ENCODE measurements around the gene CLIP4. TPM values are rescaled to one million over a fixed set of nuclear protein-coding genes. Genes with fewer than 3 reads are reported as not detected.
A peak's percentile ranks its signal among the peaks of the same experiment; 100 is the strongest.

CLIP4 gene
- total RNA-seq, 1 experiment from 2014 or later, result 134 TPM

DNA sequence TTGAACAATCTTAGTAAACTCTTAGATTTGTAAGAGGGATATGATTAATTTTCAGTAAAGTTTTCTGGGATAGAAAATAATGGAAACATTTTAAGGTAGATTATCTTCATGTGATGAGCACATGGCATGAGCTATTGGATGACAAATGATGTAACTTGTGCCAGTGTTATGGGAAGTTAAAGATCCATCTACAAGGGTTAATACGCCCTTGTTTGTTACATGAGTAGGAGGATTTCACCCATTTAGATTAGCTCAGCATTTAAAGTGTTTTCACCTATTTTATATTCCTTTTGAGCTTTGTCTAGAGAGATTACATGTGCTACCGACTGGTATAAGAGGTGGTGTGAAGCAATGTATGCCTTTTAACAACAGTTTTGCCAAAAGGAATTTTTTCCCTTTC lies 5.6 kb downstream of the CLIP4 start:
- intact Hi-C loops (cut with micrococcal nuclease; ENCODE audit: unreplicated experiment), result no loop called here
- Histone ChIP-seq H3K4me3 (no peak overlapping the region), H4K20me1 (ENCODE audit: insufficient read depth) (no peaks in the 10 kb centered on the region), H3K27me3 (ENCODE audit: insufficient read depth, low read depth) (no peaks in the 10 kb centered on the region), H3F3A (ENCODE audit: insufficient read depth, low read depth) (peaks cover 60% of the 10 kb centered on the region), H3K27ac (no peak overlapping the region), H3K79me2 (ENCODE audit: low read depth) (peaks cover 88% of the 10 kb centered on the region), H3K4me2 (no peak overlapping the region), H3K4me1 (replicated peaks; ENCODE audit: insufficient read depth) (peaks cover 74% of the 10 kb centered on the region), H3K36me3 (ENCODE audit: low read depth) (peaks cover 65% of the 10 kb centered on the region), H3K9me2 (ENCODE audit: insufficient read depth) (no peaks in the 10 kb centered on the region), H2AFZ (no peak overlapping the region), H3K9me3 (ENCODE audit: insufficient read depth, low read depth) (peaks cover 52% of the 10 kb centered on the region)
- TF ChIP-seq EZH2 (IDR thresholded peaks at IDR 0.05; ENCODE audit: low read depth) (no peak), CTCF (conservative IDR thresholded peaks at IDR 0.05) (no peak)
- DNase-seq, result no peak
- no TSS peak for BruUV-seq (replicated peaks)
- POLR2A ChIA-PET (ENCODE audit: unreplicated experiment), result interaction anchor here (0.6 to 1.3 kb wide), 2 partner anchors 9 to 65 kb away, joined by 3 to 5 read pairs; no protein-coding TSS in a partner anchor
- CTCF ChIA-PET, result interaction anchor here (1.0 kb wide), 1 partner anchor 10 kb away, joined by 4 read pairs; no protein-coding TSS in a partner anchor

DNA sequence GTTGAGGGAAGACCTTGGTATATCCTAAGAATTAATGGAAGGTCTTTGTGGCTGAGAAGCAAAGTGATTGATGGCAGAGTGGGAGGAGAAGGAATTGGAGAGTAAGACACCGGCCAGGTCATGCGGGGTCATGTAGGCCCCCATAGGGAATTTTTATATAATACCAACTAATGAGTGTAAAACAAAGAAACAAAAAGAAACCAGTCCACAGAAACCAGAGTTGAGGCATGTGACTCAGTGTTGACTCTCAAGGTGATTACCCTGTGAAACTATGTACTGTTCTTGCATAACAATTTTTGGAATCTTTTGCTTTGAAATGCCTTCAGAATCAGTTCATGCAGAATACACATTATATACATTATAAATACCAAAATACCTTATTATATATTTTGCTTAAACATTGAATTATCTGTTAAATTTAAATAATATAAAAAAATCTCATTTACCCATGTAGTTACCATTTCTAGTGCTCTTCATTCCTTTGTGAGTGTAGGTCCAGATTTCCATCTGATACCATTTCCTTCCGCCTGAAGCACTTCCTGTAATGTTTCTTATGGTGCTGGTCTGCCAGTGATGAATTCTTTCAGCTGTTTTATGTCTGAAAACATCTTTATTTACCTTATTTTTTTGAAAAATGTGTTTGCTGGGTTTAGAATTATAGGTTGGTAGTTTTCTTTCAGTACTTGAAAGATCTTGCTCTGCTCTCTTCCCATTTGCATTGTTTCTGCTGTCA lies 8.6 kb downstream of the CLIP4 start:
- BruUV-seq (replicated peaks), result no TSS peak
- peaks cover 86% of the 10 kb centered on the region for H3K36me3 ChIP-seq (ENCODE audit: low read depth)
- peak; percentile 67 to 91 for DNase-seq
- no peak overlapping the region for H2AFZ ChIP-seq
- H3K4me3 ChIP-seq, result peak overlapping the region; percentile 42
- peaks cover 73% of the 10 kb centered on the region for H3K4me1 ChIP-seq (replicated peaks; ENCODE audit: insufficient read depth)
- H3K9me3 ChIP-seq (ENCODE audit: insufficient read depth, low read depth), result peaks cover 71% of the 10 kb centered on the region
- peak overlapping the region; percentile 100 for H3K27ac ChIP-seq
- H4K20me1 ChIP-seq (ENCODE audit: insufficient read depth), result no peaks in the 10 kb centered on the region
- TF ChIP-seq CTCF (conservative IDR thresholded peaks at IDR 0.05), result no peak
- H3K9me2 ChIP-seq (ENCODE audit: insufficient read depth), result no peaks in the 10 kb centered on the region
- peaks cover 43% of the 10 kb centered on the region for H3F3A ChIP-seq (ENCODE audit: insufficient read depth, low read depth)
- peak overlapping the region; percentile 68 for H3K4me2 ChIP-seq
- intact Hi-C loops (cut with micrococcal nuclease; ENCODE audit: unreplicated experiment), result no loop called here
- POLR2A ChIA-PET (ENCODE audit: unreplicated experiment), result no interaction called here
- H3K27me3 ChIP-seq (ENCODE audit: insufficient read depth, low read depth), result no peaks in the 10 kb centered on the region
- H3K79me2 ChIP-seq (ENCODE audit: low read depth), result peaks cover 91% of the 10 kb centered on the region
- CTCF ChIA-PET, result no interaction called here

GRCh38 chr2:29124504-29124903 lies 9.3 kb downstream of the CLIP4 start:
- no peaks in the 10 kb centered on the region for H3K9me2 ChIP-seq (ENCODE audit: insufficient read depth)
- H3K27me3 ChIP-seq (ENCODE audit: insufficient read depth, low read depth), result no peaks in the 10 kb centered on the region
- TF ChIP-seq EZH2 (IDR thresholded peaks at IDR 0.05; ENCODE audit: low read depth) (no peak), CTCF (conservative IDR thresholded peaks at IDR 0.05) (no peak)
- no peak overlapping the region for H3K4me2 ChIP-seq
- peak overlapping the region; percentile 100 for H3K27ac ChIP-seq
- H3K9me3 ChIP-seq (ENCODE audit: insufficient read depth, low read depth), result peaks cover 65% of the 10 kb centered on the region
- no peak overlapping the region for H2AFZ ChIP-seq
- POLR2A ChIA-PET (ENCODE audit: unreplicated experiment), result no interaction called here
- H3F3A ChIP-seq (ENCODE audit: insufficient read depth, low read depth), result peaks cover 45% of the 10 kb centered on the region
- BruUV-seq (replicated peaks), result no TSS peak
- H3K4me3 ChIP-seq, result peak overlapping the region; percentile 54
- intact Hi-C loops (cut with micrococcal nuclease; ENCODE audit: unreplicated experiment), result no loop called here
- CTCF ChIA-PET, result no interaction called here
- peaks cover 85% of the 10 kb centered on the region for H3K36me3 ChIP-seq (ENCODE audit: low read depth)
- H4K20me1 ChIP-seq (ENCODE audit: insufficient read depth), result no peaks in the 10 kb centered on the region
- peaks cover 73% of the 10 kb centered on the region for H3K4me1 ChIP-seq (replicated peaks; ENCODE audit: insufficient read depth)
- DNase-seq, result no peak
- H3K79me2 ChIP-seq (ENCODE audit: low read depth), result peaks cover 91% of the 10 kb centered on the region

Measured in PC-9 (cell line).